Activated B cell treated with CpG ODN at 0.5 μM for 24 hours (primary cell): Measurements from ENCODE around the gene ADAMTSL3. TPM values are rescaled to one million over a fixed set of nuclear protein-coding genes. Genes with fewer than 3 reads are reported as not detected.

Experiments
- ATAC-seq: fragments of 200-7000 bp; cut with Tn5 transposase; one replicate; pipeline ENCODE4 v1.10.0; 2021; ENCODE audit warnings: low read depth, mild to moderate bottlenecking, moderate library complexity
- CTCF ChIA-PET: fragments of 350-600 bp; sonication (Branson Sonifier 250); formaldehyde crosslinking; loops from one replicate; lab custom pipeline; 2021; ENCODE audit warnings: antibody characterized with exemption; lab: Charles Lee
- POLR2A ChIA-PET: fragments of 350-600 bp; sonication (Branson Sonifier 250); formaldehyde crosslinking; loops from one replicate; lab custom pipeline; 2021; ENCODE audit warnings: antibody characterized with exemption; lab: Charles Lee
- DNase-seq: peaks from one replicate; pipeline ENCODE4 v3.0.0; 2022
- H3K27ac Mint-ChIP-seq: one replicate; pipeline ENCODE4 v1.8.0; 2020; ENCODE audit warnings: mixed read lengths
- H3K27me3 Mint-ChIP-seq: one replicate; pipeline ENCODE4 v1.8.0; 2021; ENCODE audit warnings: mixed read lengths
- H3K36me3 Mint-ChIP-seq: one replicate; pipeline ENCODE4 v1.8.0; 2021; ENCODE audit warnings: low read depth, mixed read lengths
- H3K4me1 Mint-ChIP-seq: one replicate; pipeline ENCODE4 v1.8.0; 2021; ENCODE audit warnings: mixed read lengths
- H3K4me3 Mint-ChIP-seq: one replicate; pipeline ENCODE4 v1.8.0; 2020; ENCODE audit warnings: mild to moderate bottlenecking, mixed read lengths
- H3K9me3 Mint-ChIP-seq: one replicate; pipeline ENCODE4 v1.8.0; 2020; ENCODE audit warnings: mixed read lengths
- intact Hi-C: fragments of 100-400 bp; cut with micrococcal nuclease; formaldehyde crosslinking; loops from one replicate; pipeline ENCODE4 v1.15.1; 2024
- total RNA-seq: library from RNA; stranded (reverse); gene quantifications from 2 replicates; pipeline ENCODE4 v1.2.3, GENCODE V29; 2022
- TF ChIP-seq, protein P1 (sequence below): fragments of 200-600 bp; IDR thresholded peaks from one replicate; pipeline ENCODE4 v1.8.0; 2022; ENCODE audit warnings: antibody characterized with exemption, mild to moderate bottlenecking

Gene ADAMTSL3
- total RNA-seq, 1 donor from 2014 or later, result not detected

DNA sequence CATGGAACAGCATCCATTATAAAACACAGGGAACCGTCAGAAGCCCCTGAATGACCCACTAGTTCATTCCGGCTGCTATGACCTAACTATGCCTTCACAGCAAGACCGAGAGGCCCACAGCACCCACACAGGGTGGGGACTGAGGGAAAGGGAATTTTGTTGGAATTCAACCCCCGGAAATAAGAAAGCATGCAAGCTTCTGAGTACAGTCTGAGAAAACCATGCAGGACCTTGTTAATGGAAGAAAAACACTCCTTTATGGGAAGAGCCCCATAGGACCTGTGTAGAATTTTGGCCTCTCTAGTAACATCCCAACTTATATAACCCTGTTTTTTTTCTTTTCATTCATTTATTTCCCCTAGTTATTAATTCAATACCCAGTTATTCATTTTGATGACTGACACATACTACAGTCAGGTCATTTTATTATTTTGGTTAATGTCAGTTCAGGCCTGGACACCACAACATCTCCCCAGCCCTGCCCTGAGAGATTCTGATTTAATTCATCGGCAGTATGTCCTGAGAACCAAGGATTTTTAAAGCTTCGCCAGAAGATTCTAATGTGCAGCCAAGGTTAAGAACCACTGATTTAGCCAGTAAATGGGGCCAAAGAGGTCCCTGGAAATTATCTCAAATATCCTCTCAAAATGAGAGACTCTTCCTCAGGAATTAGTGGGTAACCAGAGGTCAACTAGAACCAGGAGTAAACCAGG is 350.0 kb downstream of the ADAMTSL3 start:
- Mint-ChIP-seq H3K27ac (no peak overlapping the region), H3K9me3 (no peaks in the 10 kb centered on the region), H3K36me3 (no peaks in the 10 kb centered on the region), H3K4me1 (no peaks in the 10 kb centered on the region), H3K27me3 (peaks cover 2% of the 10 kb centered on the region), H3K4me3 (no peak overlapping the region)
- CTCF ChIA-PET, result no interaction called here
- ATAC-seq (no peak), DNase-seq (no peak)
- POLR2A ChIA-PET, result no interaction called here
- TF ChIP-seq, protein P1, sequence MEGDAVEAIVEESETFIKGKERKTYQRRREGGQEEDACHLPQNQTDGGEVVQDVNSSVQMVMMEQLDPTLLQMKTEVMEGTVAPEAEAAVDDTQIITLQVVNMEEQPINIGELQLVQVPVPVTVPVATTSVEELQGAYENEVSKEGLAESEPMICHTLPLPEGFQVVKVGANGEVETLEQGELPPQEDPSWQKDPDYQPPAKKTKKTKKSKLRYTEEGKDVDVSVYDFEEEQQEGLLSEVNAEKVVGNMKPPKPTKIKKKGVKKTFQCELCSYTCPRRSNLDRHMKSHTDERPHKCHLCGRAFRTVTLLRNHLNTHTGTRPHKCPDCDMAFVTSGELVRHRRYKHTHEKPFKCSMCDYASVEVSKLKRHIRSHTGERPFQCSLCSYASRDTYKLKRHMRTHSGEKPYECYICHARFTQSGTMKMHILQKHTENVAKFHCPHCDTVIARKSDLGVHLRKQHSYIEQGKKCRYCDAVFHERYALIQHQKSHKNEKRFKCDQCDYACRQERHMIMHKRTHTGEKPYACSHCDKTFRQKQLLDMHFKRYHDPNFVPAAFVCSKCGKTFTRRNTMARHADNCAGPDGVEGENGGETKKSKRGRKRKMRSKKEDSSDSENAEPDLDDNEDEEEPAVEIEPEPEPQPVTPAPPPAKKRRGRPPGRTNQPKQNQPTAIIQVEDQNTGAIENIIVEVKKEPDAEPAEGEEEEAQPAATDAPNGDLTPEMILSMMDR, result no peak
- intact Hi-C loops, result no loop called here

DNA sequence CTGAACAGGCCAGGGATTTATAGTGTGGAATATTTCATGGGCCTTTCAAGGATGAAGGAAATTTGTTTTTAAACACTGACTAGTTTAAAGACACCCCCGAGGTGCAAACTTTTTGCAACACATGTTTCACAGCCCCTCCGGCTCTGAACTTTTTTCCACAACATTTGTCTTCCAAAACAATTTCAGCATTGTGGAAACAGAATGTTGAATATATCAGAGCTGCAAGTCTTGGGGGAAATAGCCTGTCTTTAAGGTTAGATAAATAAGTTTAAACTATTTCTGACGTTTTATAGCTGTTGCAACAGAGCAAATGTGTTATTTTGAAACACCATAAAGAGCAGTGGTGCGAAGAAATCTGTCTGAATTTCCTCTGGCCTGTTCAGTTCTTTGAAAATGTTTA is 352.5 kb downstream of the ADAMTSL3 start:
- Mint-ChIP-seq H3K36me3 (no peaks in the 10 kb centered on the region), H3K27ac (no peak overlapping the region), H3K9me3 (peaks cover 2% of the 10 kb centered on the region), H3K4me1 (no peaks in the 10 kb centered on the region), H3K27me3 (peaks cover 2% of the 10 kb centered on the region), H3K4me3 (no peak overlapping the region)
- ChIA-PET CTCF (no interaction called here), POLR2A (no interaction called here)
- ATAC-seq (no peak), DNase-seq (no peak)
- TF ChIP-seq, protein P1, result no peak
- intact Hi-C loops, result no loop called here

DNA sequence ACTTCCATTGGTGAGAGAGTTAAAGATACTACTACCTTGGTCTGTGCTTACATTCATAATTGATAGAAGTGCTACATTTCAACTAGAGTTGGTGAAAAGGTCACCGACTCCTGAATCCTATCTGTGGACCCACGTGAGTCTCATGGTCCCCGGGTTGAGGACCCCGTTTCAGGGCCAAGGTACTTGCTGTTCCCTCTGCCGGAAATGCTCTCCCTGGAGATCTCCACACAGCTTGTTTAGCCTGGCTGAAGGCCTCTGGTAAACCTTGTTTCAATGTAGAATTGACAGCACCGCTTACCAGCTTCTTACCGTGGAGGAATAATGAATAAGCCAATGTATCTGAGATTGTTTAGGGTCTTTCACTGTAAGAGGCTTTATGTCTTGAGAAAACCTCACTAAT is 355.7 kb downstream of the ADAMTSL3 start:
- intact Hi-C loops, result no loop called here
- no peaks in the 10 kb centered on the region for H3K4me1 Mint-ChIP-seq
- ChIA-PET POLR2A (no interaction called here), CTCF (no interaction called here)
- H3K9me3 Mint-ChIP-seq, result peaks cover 12% of the 10 kb centered on the region
- DNase-seq (no peak), ATAC-seq (no peak)
- H3K36me3 Mint-ChIP-seq, result no peaks in the 10 kb centered on the region
- H3K27me3 Mint-ChIP-seq, result no peaks in the 10 kb centered on the region
- no peak overlapping the region for H3K4me3 Mint-ChIP-seq
- H3K27ac Mint-ChIP-seq, result no peak overlapping the region
- TF ChIP-seq, protein P1, result no peak

DNA sequence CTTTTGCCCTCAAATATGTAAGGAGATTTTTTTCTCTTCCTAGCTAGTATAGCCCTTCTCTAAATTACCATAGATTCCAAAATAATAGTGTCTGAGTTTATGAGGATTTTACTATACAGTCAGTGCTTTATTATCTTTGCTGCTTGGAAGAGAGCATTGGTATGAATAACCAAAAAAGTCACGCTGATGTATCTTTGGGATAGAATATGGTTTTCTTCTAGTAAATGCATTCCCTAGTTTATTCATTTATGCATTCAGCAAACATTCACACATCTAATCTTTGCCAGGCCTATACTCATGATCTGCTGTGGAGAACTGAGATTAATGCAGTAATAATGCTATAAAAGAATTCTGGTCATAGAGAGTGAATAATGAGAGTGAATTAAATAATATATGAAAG is 356.3 kb downstream of the ADAMTSL3 start:
- no peak overlapping the region for H3K4me3 Mint-ChIP-seq
- no peak for DNase-seq
- no peaks in the 10 kb centered on the region for H3K36me3 Mint-ChIP-seq
- H3K4me1 Mint-ChIP-seq, result no peaks in the 10 kb centered on the region
- intact Hi-C loops, result no loop called here
- H3K9me3 Mint-ChIP-seq, result peaks cover 12% of the 10 kb centered on the region
- no peak overlapping the region for H3K27ac Mint-ChIP-seq
- ChIA-PET CTCF (no interaction called here), POLR2A (no interaction called here)
- no peak for ATAC-seq
- no peaks in the 10 kb centered on the region for H3K27me3 Mint-ChIP-seq
- TF ChIP-seq, protein P1, result no peak

DNA sequence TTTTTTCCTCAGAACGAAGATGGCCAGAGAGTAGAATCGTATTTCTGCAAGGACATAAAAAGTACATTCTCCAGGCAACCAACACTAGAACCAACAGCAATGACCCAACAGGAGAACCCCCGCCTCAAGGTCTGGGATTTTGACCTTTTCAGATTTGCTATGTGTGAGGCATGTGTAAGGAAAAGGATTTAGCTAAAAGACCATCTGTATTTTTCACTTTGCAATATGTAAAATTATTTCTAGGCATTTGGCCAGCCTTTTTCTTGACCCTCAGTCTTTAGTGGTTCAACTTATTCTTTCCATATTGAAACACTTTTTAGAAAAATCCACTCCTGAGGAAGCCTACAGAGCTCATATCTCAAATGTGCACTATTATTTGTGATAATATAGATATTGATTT is 362.4 kb downstream of the ADAMTSL3 start:
- Mint-ChIP-seq H3K27me3 (peaks cover 2% of the 10 kb centered on the region), H3K4me1 (no peaks in the 10 kb centered on the region), H3K4me3 (no peak overlapping the region), H3K9me3 (peaks cover 11% of the 10 kb centered on the region), H3K36me3 (no peaks in the 10 kb centered on the region), H3K27ac (no peak overlapping the region)
- no peak for ATAC-seq
- TF ChIP-seq, protein P1, result no peak
- ChIA-PET CTCF (no interaction called here), POLR2A (no interaction called here)
- DNase-seq, result no peak
- intact Hi-C loops, result no loop called here
